Vagina (tissue), 2 donors: ENCODE measurements around the gene RPTOR.

Experiments
- POLR2A ChIP-seq, 2 donors: fragments of 450-650 bp; IDR thresholded peaks; one replicate each; pipeline ENCODE4 v1.6.1; 2017; ENCODE audit warnings: antibody characterized with exemption in 2 of 2, mild to moderate bottlenecking in 2 of 2, moderate library complexity in 2 of 2
- POLR2AphosphoS5 ChIP-seq, 2 donors: sonication (generic); formaldehyde crosslinking; IDR thresholded peaks; one replicate each; pipeline ENCODE4 v1.9.0; 2017; ENCODE audit warnings: antibody characterized with exemption in 2 of 2, mild to moderate bottlenecking in 2 of 2, low read depth in 1 of 2; ENCODE audit not compliant: insufficient read depth in 1 of 2
- TF ChIP-seq, protein P1 (sequence below), 3 experiments: fragments of 450-650 bp in 2 of 3; fragments of 200-600 bp in 1 of 3; sonication (generic) in 1 of 3; IDR thresholded peaks; one replicate each; pipeline ENCODE4 v1.5.1; 2017 to 2019; ENCODE audit warnings: antibody characterized with exemption in 3 of 3, mild to moderate bottlenecking in 2 of 3, moderate library complexity in 2 of 3

DNA sequence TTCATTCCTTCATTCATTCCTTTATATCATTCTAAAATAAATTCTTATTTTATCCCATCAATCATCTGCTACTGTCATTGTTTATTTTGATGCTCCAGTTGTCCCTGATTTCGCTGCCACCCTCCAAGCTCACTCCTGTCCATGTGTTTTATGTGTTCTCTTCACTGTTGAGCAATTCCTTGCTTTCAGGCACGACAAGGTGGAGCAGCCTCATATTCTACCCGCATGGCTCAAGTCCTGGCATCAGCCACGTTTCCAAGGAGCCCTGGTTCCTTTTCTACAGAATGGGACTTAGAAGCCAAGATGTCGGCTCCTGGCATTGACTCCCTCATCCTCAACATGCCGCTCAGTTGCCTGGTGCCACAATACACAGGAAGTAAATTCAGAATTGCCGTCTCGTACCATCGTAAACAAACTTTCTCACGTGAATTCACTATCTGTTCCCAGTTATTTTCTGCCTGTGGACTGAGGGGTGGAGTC is 139.0 kb downstream of the RPTOR start:
- TF ChIP-seq, protein P1, sequence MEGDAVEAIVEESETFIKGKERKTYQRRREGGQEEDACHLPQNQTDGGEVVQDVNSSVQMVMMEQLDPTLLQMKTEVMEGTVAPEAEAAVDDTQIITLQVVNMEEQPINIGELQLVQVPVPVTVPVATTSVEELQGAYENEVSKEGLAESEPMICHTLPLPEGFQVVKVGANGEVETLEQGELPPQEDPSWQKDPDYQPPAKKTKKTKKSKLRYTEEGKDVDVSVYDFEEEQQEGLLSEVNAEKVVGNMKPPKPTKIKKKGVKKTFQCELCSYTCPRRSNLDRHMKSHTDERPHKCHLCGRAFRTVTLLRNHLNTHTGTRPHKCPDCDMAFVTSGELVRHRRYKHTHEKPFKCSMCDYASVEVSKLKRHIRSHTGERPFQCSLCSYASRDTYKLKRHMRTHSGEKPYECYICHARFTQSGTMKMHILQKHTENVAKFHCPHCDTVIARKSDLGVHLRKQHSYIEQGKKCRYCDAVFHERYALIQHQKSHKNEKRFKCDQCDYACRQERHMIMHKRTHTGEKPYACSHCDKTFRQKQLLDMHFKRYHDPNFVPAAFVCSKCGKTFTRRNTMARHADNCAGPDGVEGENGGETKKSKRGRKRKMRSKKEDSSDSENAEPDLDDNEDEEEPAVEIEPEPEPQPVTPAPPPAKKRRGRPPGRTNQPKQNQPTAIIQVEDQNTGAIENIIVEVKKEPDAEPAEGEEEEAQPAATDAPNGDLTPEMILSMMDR (IDR thresholded peaks at IDR 0.05): no peak
- TF ChIP-seq POLR2A (IDR thresholded peaks at IDR 0.05): no peak
- no peak for TF ChIP-seq POLR2AphosphoS5 (IDR thresholded peaks at IDR 0.05; ENCODE audit: insufficient read depth in 1 of 2, low read depth in 1 of 2)
